Lung (tissue), 12 donors: ENCODE results near the gene ASB1. TPM values are rescaled to one million over a fixed set of nuclear protein-coding genes. Genes with fewer than 3 reads are reported as not detected.
A peak's percentile ranks its signal among the peaks of the same experiment; 100 is the strongest.

Source experiments
- ATAC-seq: fragments of 200-7000 bp; cut with Tn5 transposase; one replicate; pipeline ENCODE4 v1.9.1; 2020; ENCODE audit warnings: moderate number of reproducible peaks; ENCODE audit not compliant: insufficient read depth, low FRiP score
- DNase-seq, 3 donors: peaks; one replicate each; pipeline ENCODE4 v3.0.0-alpha.2; 2013 to 2017
- H3K27ac ChIP-seq, 2 donors: one replicate each; pipeline ENCODE4 v1.5.1; 2013; ENCODE audit warnings: mild to moderate bottlenecking in 2 of 2, moderate library complexity in 2 of 2, control low read depth in 1 of 2, inconsistent platforms in 1 of 2, low read depth in 1 of 2, low read length in 1 of 2
- H3K27me3 ChIP-seq, 3 donors: one replicate each; pipeline ENCODE4 v1.5.1; 2013; ENCODE audit warnings: low read length in 2 of 3; ENCODE audit not compliant: control insufficient read depth in 3 of 3, insufficient read depth in 3 of 3
- H3K36me3 ChIP-seq, 4 donors: one replicate each; pipeline ENCODE4 v1.5.1; 2013; ENCODE audit warnings: low read length in 4 of 4, mild to moderate bottlenecking in 1 of 4, moderate library complexity in 1 of 4; ENCODE audit not compliant: control insufficient read depth in 4 of 4, insufficient read depth in 4 of 4
- H3K4me1 ChIP-seq, 5 donors: one replicate each; pipeline ENCODE4 v1.5.1; 2013; ENCODE audit warnings: low read length in 5 of 5, mild to moderate bottlenecking in 2 of 5, moderate library complexity in 1 of 5; ENCODE audit not compliant: control insufficient read depth in 5 of 5, insufficient read depth in 5 of 5
- H3K4me3 ChIP-seq: one replicate; pipeline ENCODE4 v1.5.1; 2013; ENCODE audit warnings: mild to moderate bottlenecking, control low read depth, moderate library complexity
- H3K9ac ChIP-seq, 2 donors: one replicate each; pipeline ENCODE4 v1.5.1; 2013; ENCODE audit warnings: low read length in 2 of 2, control low read depth in 1 of 2; ENCODE audit not compliant: insufficient read depth in 1 of 2
- H3K9me3 ChIP-seq, 4 donors: one replicate each; pipeline ENCODE4 v1.5.1; 2013; ENCODE audit warnings: low read length in 3 of 4, mild to moderate bottlenecking in 1 of 4, moderate library complexity in 1 of 4; ENCODE audit not compliant: control insufficient read depth in 4 of 4, insufficient read depth in 3 of 4
- CTCF ChIP-seq: IDR thresholded peaks from 2 replicates; pipeline ENCODE4 v1.5.1; 2012; ENCODE audit warnings: mild to moderate bottlenecking; ENCODE audit errors: control extremely low read depth, extremely low read depth
- WGBS, 2 donors: extraction: QIAGEN DNeasy Blood & Tissue Kit; methylation state at CpG; one replicate each; pipeline ENCODE4 v1.1.7; 2013; 5-methylcytosine and 5-hydroxymethylcytosine counted together
- polyA plus RNA-seq, 2 donors: library from polyadenylated mRNA; stranded (reverse); fragments of 200-250 nt; gene quantifications; one replicate each; pipeline ENCODE4 v1.2.1, GENCODE V29; 2013
- total RNA-seq, 2 donors: library from RNA; depleted of rRNA in 1 of 2; stranded (reverse); fragments of >200 nt in 1 of 2; gene quantifications; one replicate each; pipeline ENCODE4 v1.2.1, GENCODE V29; 2014 to 2021
- donor health status: control.
- donor health status: control.
- donor health status: Bipolar disorder and iron deficiency.
- donor health status: healthy.
- donor health status: DM: yes; HTN: yes; CAD: no.

Gene ASB1
- total and polyA plus RNA-seq, 4 donors, result 17.7 to 34.9 (median 20.6) TPM

DNA sequence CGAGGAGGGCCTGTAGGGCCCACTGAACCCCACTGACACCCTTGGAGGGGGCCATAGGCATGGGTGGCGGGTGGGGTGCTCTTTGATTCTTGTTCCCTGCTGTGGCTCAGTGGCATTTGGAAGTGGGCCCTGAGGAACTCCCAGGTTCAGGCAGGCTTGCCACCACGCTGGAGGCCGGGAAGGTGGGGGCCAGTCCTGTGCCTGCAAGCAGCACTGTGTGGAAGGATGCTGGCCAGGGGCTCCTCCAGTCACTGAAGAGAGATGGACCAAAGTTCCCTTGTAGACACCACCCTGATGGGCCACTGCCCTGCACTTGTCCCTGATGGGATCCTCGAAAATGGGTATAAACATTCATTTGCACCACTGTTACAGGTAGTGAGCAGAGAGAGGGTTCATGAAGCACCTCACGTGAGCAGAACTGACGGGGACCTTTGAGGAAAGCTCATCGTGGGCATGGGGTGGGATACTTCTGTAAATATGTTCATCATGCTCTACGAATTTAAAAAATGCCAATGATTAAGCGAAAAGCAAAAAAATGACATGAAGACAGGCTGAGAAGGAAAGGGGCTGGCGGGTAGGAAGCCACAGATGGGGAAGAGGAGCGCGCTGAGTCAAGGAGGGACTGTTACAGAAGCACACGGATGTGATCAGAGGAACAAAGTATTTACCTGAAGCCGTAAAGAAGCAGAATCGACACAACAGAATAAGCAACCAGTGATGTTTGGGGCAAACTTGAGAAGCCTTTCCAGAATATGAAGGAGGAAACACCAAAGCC, 45.2 kb upstream of the ASB1 start:
- H3K27me3 ChIP-seq, result no peaks in the 10 kb centered on the region
- no peak overlapping the region for H3K4me3 ChIP-seq
- peaks cover 0 to 3% (median 0%) of the 10 kb centered on the region in 5 donors for H3K4me1 ChIP-seq
- TF ChIP-seq CTCF, result no peak
- WGBS, 2 donors, result 52 to 84% methylated on average over 16 of the region's 16 CpGs
- peaks cover 0 to 10% (median 5%) of the 10 kb centered on the region in 4 donors for H3K36me3 ChIP-seq
- H3K27ac ChIP-seq, result no peak overlapping the region
- DNase-seq, result no peak
- H3K9me3 ChIP-seq, result no peaks in the 10 kb centered on the region
- H3K9ac ChIP-seq, result no peak overlapping the region
- ATAC-seq, result no peak

DNA sequence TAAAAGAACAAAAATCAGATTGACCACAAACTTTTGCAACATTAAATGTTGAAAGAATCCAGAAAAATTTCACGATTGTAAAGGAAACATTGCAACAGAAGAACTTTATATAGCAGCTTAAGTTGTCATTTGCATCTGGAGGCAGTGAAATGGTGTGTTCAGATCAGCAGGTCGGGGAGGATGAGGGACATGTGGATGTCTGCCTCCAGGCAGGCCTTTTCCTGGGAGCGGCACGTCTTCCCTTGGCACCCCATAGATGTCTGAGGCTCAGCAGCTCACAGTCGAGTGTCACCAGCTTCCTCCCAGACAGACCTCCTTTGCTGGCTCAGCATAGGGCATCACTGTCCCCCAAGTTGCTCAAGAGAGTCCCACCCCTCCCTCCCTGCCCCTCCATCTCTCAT, 44.3 kb upstream of the ASB1 start:
- WGBS, 2 donors, result 41 to 82% methylated on average over 5 of the region's 5 CpGs
- peak overlapping the region in 1 of 2 donors; percentile 69 for H3K27ac ChIP-seq
- no peak for TF ChIP-seq CTCF
- no peaks in the 10 kb centered on the region for H3K9me3 ChIP-seq
- peaks cover 0 to 3% (median 0%) of the 10 kb centered on the region in 5 donors for H3K4me1 ChIP-seq
- H3K4me3 ChIP-seq, result no peak overlapping the region
- ATAC-seq (no peak), DNase-seq (no peak)
- H3K27me3 ChIP-seq, result no peaks in the 10 kb centered on the region
- H3K9ac ChIP-seq, result no peak overlapping the region
- H3K36me3 ChIP-seq, result peaks cover 0 to 10% (median 5%) of the 10 kb centered on the region in 4 donors

DNA sequence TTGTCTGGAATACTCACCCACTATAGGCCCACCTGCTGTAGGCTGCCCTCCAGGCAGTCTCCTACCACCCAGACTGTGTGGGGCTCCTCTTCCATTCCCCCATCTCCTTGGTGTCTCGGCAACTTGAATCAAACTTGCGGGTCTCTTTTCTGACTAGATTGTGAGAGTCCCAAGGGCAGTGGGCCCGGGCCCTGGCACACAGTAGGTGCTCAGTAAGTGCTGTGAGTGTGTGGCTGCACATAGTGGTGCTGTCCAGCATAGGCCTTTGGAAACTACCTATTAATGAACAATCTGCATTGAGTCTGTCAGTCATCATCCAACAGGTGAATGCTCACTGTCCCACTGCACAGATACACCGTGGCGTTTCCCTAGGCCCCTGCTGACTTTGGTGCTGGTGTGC, 43.6 kb upstream of the ASB1 start:
- WGBS, 2 donors, result 95 to 97% methylated on average over 5 of the region's 5 CpGs
- DNase-seq (no peak), ATAC-seq (no peak)
- no peak overlapping the region for H3K4me3 ChIP-seq
- no peak overlapping the region for H3K9ac ChIP-seq
- peaks cover 0 to 3% (median 0%) of the 10 kb centered on the region in 5 donors for H3K4me1 ChIP-seq
- H3K27me3 ChIP-seq, result no peaks in the 10 kb centered on the region
- peaks cover 0 to 10% (median 5%) of the 10 kb centered on the region in 4 donors for H3K36me3 ChIP-seq
- H3K27ac ChIP-seq, result no peak overlapping the region
- no peak for TF ChIP-seq CTCF
- no peaks in the 10 kb centered on the region for H3K9me3 ChIP-seq
